Hypothalamus (tissue), 51 donors: ENCODE results near the gene ANKRD22.

Experiments used
- DNase-seq, 51 donors: peaks; one replicate each; lab custom pipeline; 2025; lab: John Stamatoyannopoulos, UW

ANKRD22 gene

DNA sequence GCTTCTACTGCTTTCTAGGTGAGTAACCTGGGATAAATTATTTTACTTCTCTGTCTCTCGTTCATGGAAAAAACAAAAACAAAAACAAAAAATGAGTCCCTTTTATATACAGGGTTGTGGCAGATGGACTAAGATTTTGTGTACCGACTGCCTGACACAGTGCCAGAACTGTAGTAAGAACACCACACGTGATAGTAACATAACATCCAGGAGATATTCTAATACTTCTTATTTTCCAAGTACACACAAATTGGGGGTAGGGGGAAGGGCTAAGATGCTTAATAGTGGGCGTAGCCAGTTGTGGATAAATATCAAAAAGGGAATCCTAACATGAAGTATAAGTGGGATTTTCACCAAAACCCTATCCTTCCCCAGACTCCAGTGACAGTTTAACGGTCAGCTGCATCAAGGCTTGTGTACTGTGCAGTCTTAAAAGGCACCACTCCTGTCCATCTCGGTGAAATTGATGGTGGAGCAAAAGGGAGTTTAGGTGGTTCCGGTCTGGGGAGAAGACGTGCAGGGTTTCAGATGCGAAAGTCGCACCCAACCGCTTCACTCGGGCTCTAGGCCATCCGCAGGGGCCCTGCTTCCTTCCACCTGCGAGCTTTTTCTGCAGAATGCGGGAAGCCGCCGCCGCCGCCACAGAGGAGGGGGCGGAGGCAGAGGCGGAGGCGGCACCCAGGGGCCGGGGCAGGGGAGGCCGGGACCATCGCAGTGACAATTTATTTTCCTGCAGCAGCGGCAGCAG, 28.1 kb upstream of the ANKRD22 start, which contains the start of gene STAMBPL1:
Gene STAMBPL1 (plus strand): TSS at position 712 of the 748 bp plus-strand sequence. CDS start 21,464 bp downstream, outside the sequence.
- DNase-seq = peak in 34 of 51 donors; percentile 26 to 86 (median 66)

DNA sequence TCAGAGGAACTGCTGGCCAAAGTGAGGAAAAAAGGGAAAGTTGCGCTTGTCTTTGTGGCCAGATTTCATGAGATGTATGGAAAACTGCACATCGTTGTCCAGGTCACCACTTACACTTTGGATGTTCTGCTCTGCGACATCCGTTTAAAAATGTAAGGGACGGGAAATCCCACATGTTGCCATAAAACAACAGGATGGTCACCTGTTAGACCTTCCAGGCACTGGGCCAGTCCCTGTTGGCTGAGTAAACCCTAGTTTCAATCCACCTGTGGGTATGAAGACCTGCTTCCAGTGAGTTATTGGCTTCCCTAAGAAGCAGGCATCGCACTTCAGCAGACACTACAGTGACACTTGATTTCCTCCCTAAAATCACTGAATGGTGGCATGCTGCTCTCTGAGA, 25.7 kb upstream of the ANKRD22 start:
- no peak for DNase-seq

DNA sequence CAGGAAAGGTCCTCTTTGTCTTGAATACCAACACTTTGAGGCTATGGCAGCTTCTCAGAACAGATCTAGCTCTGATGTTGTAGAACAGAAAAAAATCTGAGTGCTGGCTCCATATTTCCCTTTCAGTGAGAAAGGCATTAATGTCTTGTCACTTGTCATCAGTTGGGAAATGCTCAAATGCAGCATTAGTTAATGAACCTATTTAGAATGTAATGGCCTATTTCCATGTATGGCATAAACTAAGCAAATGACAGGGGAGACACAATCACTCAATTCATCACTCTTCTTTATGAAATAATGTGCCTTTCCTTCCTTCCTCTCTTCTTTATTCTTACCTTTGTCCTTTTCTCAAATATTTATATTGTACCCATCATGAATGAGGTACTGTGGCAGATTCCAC, 23.4 kb upstream of the ANKRD22 start:
- no peak for DNase-seq

DNA sequence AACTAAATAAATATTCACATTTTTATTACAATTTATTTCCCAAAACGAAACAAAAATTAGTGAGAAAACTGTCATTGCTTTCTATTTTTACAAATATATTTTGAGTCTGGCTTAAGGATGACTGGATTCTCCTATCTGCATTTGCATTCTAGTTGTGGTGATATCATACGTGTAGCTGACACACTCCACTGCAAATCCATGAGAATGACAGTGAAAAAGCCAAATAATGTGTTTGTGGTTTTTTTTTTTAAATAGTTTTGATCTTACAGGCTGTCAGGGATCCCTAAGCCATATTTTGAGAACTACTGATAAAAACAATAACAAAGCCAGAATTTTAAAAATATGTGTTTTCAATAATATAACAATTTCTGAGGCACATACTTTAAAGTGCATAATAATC, 22.6 kb upstream of the ANKRD22 start:
- no peak for DNase-seq

DNA sequence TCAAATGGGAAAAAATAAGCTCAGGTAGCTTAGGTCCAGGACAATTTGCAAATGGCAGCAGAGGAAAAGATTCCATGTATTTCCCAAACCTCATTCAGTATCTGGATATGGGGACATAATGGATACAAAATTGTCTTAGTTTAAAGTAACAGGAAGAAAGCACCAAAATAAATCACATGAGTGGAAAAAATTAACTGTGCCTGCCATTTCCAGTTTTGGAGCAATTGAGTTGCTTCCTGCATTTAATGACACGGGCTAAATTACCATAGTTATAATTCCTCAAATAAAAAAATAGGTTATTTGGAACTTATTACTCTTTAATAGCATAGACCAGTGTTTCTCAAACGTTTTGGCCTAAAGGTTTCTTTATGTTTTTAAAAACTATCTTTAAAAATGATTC, 22.1 kb upstream of the ANKRD22 start:
- DNase-seq = no peak

DNA sequence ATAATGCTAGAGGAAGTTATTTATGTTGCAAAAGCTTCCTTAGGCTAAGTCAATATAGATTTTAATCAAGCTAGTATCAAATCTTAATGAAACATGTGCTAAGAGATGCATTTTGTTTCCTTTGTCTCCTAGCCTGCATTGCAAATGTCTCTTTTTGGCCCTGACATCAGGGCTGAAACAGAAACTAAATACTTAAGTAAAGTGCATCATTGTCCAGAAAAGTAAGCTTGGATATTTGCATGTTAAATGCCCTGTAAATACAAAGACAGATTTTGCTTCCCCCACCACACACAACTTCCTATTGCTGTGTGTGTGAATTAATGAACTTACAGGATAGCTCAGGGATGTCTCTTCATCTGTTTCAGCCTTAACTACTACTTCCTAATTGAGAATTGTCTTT, 18.4 kb upstream of the ANKRD22 start:
- DNase-seq = no peak

DNA sequence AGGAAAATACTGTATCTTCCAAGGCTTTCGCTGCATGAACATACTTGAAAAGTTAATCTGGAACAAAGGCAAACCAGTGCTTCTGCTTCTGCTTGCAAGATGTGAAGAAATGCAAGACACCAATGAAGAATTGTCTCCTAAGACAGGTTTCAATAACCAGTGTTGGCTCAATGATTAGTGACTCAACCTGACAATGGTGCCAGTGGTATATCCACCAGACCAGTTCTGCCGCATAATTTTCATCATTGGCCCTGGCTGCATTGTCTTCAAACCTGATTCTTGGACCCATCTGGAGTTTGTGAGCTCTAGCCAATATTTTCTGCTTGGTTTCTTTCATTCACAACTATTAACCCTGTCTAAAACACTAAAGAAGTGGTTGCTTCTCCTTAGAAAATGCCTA, 14.8 kb upstream of the ANKRD22 start:
- no peak for DNase-seq

DNA sequence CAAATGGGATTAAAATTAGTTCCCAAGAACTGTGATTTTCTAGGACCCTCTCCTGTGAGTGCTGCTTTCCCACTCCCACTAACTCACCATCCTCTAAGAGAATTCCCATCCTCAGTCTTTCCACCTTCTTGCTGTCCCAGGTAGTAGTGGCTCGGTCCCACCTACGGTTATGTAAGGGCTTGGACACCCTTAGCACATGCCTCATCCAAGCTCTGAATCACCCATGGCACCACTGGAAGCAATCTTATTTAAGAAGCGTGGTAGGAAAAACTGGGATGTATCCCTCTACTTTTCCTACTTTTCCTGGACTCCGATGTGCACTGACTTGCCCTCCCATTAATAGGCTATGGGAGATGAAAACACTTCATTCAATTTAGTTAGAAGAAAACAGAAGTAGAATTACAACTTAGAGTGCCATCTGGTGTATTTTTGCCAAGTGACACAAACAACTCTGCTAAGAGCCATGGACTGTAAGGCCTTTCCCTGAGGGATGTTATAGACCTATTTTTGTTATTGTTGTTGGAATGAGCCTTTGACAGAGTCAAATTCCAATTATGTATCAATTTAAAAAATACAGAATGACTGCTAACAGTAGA, 13.7 kb upstream of the ANKRD22 start:
- DNase-seq = no peak

DNA sequence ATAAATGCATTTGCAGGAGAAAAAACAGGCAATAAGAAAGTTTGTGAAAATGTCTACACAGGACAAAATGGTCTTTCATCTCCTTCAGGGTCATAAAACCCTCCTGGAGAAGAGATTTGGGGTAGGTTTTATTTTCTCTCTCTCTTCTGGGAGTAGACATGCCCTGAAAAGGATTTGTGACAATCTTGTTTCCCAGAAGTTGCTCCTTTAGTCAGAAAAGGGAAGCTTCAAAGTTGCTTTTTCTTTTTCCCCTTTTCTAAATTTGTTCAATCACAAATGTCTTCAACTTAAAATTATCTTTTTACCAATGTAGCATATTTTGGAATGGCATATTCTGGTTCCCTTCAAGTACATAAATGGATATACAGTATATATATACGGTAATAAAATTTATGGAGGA, 9.4 kb upstream of the ANKRD22 start:
- no peak for DNase-seq

DNA sequence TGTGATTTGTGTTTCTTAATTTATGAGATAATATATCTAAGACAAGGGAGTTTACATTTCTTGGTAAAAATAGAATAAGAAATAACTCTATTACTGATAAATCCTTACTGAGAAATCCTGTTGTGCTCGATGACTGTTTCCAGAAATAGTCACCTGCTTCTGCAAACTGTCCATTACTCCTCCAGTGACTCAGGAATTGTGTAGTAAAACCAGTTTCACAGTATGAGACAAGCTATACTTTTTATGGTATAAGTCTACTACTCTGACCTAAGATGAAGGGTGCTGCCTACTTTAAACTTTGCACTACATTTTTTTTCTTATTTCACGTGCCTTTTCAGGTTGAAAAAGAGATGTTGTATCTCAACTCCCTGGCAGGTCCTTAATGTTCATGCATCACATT, 6.8 kb upstream of the ANKRD22 start:
- no peak for DNase-seq

DNA sequence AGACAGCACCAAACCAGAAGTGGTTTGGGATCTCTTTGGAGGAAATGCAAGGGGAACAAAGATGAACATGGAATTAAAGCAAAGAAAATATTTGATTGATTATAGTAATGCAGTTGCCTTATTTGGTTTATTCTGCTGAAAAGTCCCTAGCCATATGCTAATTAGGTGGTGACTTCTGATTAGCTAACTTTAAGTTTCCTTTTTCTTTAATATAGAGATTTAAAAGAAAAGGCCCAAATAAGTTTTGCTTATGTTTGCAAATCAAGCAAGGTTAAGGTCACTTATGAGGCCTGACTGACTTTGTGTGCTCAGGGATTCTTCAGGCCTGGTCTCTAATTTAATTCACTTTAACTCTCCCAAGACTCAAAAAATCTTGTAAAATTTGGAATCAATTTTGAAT, 6.2 kb upstream of the ANKRD22 start:
- DNase-seq = no peak

DNA sequence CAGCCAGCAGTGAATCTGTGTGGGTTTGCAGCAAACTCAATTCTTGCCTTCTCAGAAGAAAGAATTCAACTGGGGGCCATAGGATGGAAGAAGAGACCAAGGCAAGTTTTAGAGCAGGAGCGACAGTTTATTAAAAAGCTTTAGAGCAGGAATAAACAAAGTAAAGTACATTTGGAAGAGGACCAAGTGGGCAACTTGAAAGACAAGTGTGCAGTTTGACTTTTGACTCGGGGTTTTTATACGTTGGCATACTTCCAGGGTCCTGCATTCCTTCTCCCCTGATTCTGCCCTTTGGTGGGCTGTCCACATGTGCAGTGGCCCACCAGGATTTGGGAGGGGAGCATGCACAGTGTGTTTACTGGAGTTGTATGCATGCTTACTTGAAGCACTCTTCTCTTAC, 3.0 kb upstream of the ANKRD22 start:
- no peak for DNase-seq

DNA sequence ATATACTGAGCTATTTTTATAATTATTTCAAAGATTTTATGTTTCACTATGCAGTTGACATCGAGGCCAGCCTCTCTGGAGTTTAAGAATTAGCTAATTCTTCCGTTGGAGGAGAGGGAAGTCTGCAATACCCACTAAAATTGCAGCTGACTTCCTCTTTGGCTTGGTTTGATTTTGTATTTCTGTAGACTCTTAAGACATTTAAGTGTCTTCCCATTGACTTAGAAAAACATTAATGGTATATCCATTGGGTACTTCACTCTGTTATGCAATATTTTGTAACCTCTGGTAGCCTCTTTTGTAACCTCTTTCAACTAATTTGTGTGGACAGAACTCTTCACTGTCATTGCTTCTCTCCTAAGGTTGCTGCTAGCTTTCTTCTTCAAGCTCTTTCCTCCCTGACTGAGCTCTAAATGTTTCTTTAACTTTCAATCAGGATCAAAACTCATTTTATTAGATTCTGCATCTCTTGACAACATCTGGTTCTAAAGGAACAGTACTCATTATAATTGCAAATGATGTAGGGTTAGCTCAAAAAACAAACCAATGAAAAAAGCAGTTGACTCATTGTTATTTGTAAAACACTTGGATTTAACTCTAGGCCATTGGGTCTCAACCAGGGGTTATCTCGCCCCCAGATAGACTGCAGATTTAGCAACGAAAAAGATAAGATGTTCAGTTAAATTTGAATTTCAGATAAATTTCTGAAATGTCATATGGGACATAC, 1.7 kb upstream of the ANKRD22 start:
- no peak for DNase-seq

DNA sequence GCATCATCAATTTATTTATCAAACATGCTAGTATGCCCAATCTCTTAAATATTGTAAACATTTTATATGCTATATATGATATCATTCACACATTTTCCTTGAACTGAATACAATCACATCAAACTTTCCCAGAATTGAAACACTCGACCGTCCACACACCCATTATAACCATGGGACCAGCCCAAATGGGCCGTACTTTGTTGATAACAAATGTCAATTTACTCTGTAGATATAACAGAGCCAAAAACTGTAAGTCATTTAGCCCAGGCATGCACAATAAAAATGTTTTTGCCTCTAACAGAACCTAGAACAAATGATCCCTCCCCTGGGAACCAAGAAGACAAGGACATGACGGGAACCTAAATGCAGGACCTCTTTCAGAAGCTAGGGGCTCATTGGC, 683 bp upstream of the ANKRD22 start:
- DNase-seq = no peak

DNA sequence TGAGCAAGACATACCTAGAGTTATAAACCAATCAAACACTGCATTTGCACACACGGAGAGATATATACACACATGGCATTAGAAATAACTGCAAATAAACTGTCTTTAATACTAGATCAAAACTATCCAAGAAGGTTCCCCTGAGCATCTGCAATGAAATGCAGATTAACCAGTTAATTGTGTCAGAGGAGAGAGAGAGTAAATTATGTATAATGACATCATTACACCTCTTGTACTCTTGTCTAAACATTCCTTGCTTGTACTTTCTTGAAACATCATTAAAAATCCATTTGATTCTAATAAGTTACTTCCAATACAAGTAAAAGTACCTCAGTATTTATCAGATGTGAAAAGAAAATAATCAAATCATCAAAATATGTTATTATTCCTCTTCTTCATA, 932 bp downstream of the ANKRD22 start:
- no peak for DNase-seq

DNA sequence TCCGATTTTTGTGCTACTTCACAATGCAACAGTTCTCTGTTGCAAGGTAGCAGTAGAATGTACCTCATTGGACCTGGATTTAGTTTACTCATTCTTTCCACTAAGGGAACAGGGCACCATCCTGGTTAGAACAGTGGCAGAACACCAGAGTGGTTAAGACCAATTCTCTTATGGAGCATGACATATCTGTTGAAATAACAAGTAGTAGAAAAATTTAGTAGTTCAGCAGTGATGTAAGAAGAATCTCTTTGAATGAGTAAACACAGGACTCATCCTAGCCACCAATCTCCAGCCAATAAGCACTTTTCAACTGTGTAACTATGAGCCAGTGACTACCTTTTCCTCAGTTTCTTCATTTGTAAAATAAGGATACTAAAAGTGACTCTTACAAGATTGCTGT, 2.4 kb downstream of the ANKRD22 start:
- no peak for DNase-seq

DNA sequence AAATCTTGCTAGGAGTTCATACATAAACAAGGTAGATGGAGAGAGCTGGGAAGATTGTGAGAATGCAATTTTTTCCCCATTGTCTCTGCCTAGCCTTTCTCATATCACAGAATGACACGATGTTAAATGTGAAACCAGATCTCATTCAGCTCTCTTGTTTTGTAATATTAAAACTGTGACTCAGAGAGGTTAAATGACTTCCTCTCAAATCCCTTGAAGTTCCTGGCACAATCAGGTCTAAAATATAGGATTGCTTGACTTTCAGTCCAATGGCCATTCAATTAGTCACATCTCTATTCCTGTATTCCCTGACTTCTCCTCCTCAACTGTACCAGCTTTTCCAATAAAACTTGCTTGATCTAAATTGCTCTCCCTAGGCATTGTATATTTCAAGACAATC, 3.1 kb downstream of the ANKRD22 start:
- DNase-seq = no peak

DNA sequence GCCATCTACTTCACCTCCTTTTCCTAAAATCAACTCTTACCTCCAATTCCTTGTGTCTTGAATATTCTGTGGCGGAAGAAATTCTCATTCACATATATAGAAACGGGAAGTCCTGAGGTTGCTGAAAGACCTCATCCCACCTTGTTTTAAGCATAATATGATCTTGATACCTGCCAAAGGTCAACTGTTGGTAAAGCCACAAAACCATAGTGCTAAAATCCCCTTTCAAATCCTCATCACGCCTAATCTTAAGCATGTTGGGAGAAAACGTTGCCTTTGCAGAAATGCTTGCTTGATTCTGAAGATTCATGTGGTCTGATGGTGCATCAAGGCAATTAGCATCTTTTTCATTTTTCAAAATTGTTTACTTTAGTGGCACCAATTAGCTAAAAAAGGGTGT, 8.5 kb downstream of the ANKRD22 start:
- DNase-seq = no peak

DNA sequence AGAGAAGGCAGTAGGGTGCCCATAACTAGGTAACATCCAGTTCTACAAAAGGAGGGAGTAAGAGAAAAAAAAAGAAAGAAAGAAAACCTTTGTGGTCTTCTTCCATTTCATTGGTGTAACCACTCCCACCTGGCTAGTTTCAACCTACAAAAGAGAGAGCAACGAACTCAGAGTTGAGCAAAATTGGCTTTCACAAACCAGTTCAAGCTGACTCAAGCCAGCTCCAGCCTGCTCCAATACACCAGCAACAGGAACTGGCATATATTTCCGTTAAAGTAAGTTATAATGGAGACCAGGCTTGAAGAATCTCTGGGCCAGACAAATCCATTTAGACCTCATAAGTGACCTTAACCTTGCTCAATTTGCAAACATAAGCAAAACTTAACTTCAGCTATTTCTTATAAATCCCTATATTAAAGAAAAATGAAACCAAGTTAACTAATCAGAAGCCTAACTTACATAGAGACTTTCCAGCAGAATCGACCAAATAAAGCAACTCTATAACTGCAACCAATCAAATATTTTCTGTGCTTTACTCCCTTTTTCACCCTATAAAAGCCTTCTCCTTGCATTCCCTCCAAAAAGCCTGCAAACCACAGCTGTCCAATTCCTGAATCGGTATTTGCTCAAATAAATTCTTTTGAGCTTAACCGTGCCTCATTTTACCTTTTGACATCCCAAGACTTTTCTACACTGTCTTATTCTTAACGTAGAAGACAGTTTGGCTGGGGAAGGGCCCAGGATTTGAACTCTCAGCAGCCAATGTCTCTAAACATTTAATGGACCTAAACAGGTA, 10.1 kb downstream of the ANKRD22 start:
- no peak for DNase-seq

DNA sequence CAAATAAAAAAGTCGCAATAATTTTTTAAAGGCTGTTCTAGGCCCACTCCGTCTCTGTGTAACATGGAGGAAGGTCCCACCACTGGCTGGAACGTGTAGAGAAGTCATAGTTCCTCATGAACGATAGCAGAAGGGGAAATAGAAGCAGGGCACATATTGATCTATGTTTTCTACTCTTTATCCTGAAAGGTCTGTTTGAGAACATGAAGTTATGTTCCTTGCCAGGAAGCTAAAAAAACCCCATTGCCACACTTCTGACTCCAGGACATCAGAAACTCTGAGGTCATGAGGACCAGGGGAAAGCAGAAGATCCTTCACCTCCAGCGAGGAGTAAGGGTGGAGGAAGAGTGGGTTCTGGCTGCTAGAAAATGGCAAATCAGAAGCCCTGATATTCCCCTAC, 10.8 kb downstream of the ANKRD22 start:
- DNase-seq = no peak

DNA sequence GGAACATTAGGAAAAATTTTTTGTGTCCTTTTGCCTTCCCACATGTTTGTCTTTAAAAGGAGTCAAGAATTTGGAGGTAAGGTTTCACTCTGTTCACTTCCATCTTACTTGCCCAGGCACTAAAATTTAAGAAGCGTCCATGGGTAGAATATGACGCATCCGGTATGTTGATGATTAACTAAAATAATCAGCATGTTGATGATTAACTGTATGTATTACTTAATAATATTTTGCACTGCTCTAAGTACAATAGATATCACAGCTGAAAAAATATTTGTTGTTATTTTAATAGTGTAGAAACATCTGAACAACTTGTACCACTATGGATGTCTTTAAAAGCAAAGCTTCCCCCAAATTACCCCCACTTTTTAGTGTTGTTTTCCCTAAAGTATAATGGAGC, 11.5 kb downstream of the ANKRD22 start:
- no peak for DNase-seq
